Spleen (tissue), 11 donors: ENCODE measurements around the gene C11orf71. TPM values are rescaled to one million over a fixed set of nuclear protein-coding genes. Genes with fewer than 3 reads are reported as not detected.

ENCODE experiments used
- DNase-seq: peaks from one replicate; pipeline ENCODE4 v3.0.0-alpha.2; 2020
- H3K27ac ChIP-seq, 8 donors: fragments of 200-600 bp; sonication (generic) in 7 of 8; 1 replicate in 4 of 8; 2 replicates in 4 of 8; pipeline versions ENCODE4 v1.5.0 to v1.8.0; 2016 to 2021; ENCODE audit warnings: inconsistent platforms in 4 of 8, mild to moderate bottlenecking in 4 of 8, moderate library complexity in 1 of 8
- H3K27me3 ChIP-seq, 7 donors: fragments of 200-600 bp; sonication (generic) in 6 of 7; replicated peaks in 1 of 7; 1 replicate in 4 of 7; 2 replicates in 3 of 7; pipeline versions ENCODE4 v1.5.0 to v1.8.0; 2016 to 2021; ENCODE audit warnings: inconsistent platforms in 3 of 7, mild to moderate bottlenecking in 1 of 7
- H3K36me3 ChIP-seq, 6 donors: fragments of 200-600 bp; sonication (generic) in 5 of 6; 1 replicate in 4 of 6; 2 replicates in 2 of 6; pipeline versions ENCODE4 v1.5.0 to v1.8.0; 2016 to 2021; ENCODE audit warnings: inconsistent platforms in 2 of 6
- H3K4me1 ChIP-seq, 6 donors: fragments of 200-600 bp; sonication (generic) in 5 of 6; 1 replicate in 3 of 6; 2 replicates in 3 of 6; pipeline versions ENCODE4 v1.5.0 to v1.8.0; 2016 to 2021; ENCODE audit warnings: inconsistent platforms in 3 of 6
- H3K4me3 ChIP-seq, 8 donors: fragments of 200-600 bp; sonication (generic) in 7 of 8; 1 replicate in 4 of 8; 2 replicates in 4 of 8; pipeline versions ENCODE4 v1.5.0 to v1.8.0; 2016 to 2021; ENCODE audit warnings: inconsistent platforms in 4 of 8, mild to moderate bottlenecking in 4 of 8, moderate library complexity in 2 of 8
- H3K9me3 ChIP-seq, 8 donors: fragments of 200-600 bp; sonication (generic) in 7 of 8; 1 replicate in 4 of 8; 2 replicates in 4 of 8; pipeline versions ENCODE4 v1.5.0 to v1.8.0; 2016 to 2021; ENCODE audit warnings: inconsistent platforms in 4 of 8
- POLR2A ChIP-seq, 3 donors: fragments of 450-650 bp; IDR thresholded peaks; one replicate each; pipeline ENCODE4 v1.5.1; 2017; ENCODE audit warnings: antibody characterized with exemption in 3 of 3, mild to moderate bottlenecking in 1 of 3
- POLR2AphosphoS5 ChIP-seq, 3 donors: sonication (generic); formaldehyde crosslinking; IDR thresholded peaks; one replicate each; pipeline ENCODE4 v1.5.1; 2017; ENCODE audit warnings: antibody characterized with exemption in 3 of 3
- WGBS, 5 donors: extraction: QIAGEN DNeasy Blood & Tissue Kit in 3 of 5; methylation state at CpG; one replicate each; pipeline versions ENCODE4 v1.1.5 to v1.1.7; 2013 to 2018; 5-methylcytosine and 5-hydroxymethylcytosine counted together
- intact Hi-C: fragments of 100-400 bp; cut with DNase I; formaldehyde crosslinking; loops from one replicate; pipeline ENCODE4 v1.15.0; 2023; ENCODE audit warnings: low total_unique reads
- polyA plus RNA-seq, 3 donors: library from polyadenylated mRNA; stranded (reverse); fragments of 200-250 nt; gene quantifications; one replicate each; pipeline ENCODE4 v1.2.1, GENCODE V29; 2013
- total RNA-seq, 7 donors: library from RNA; depleted of rRNA in 3 of 7; stranded (reverse); fragments of >200 nt in 3 of 7; fragmentation: NEBNext Ultra II Directional in 4 of 7; extraction: Animal tissue kit (Norgen Biotek cat#: 25700) in 4 of 7; gene quantifications; one replicate each; pipeline versions ENCODE4 v1.1.0 to v1.2.1, GENCODE V29; 2016 to 2021
- TF ChIP-seq, protein P1 (sequence below), 11 experiments: fragments of 200-600 bp in 7 of 11; fragments of 450-650 bp in 4 of 11; sonication (generic) in 4 of 11; IDR thresholded peaks in 8 of 11; conservative IDR thresholded peaks in 3 of 11; 1 replicate in 7 of 11; 2 replicates in 4 of 11; pipeline versions ENCODE4 v1.4.0 to v1.8.0; 2016 to 2021; ENCODE audit warnings: antibody characterized with exemption in 11 of 11, inconsistent platforms in 4 of 11, mild to moderate bottlenecking in 1 of 11
- donor health status: healthy with polysubstance abuse.
- donor health status: DM: no; HTN: no; CAD: no; lungs with moderate emphysema.
- donor health status: DM: no; HTN: no; CAD: no.
- donor health status: Bipolar disorder and iron deficiency.
- donor health status: healthy.
- donor health status: DM: no; HTN: no; CAD: no.
- donor health status: DM: yes; HTN: yes; CAD: no.

The C11orf71 gene
- total and polyA plus RNA-seq, 10 donors, result 6.9 to 15.2 (median 11.1) TPM

DNA sequence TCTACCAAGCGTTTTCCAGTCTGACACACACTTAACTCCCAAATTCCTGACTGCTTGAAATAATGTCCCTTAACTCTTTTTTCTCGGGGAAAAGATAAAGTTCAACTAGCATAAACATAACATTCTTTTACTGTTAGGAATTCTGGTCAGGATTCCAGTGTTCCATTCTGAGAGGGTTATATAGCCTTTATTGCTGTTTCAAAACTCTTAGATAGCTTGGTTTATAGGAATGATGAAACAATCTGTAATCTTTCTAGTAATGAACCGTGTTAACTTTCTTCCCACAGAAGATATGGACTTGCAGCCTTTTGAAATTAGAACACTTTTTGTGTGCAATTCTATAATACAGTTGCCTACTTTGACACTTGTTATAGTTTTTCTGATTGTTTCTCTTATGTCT is 47.6 kb upstream of the C11orf71 start:
- TF ChIP-seq POLR2AphosphoS5 (IDR thresholded peaks at IDR 0.05) (no peak), POLR2A (IDR thresholded peaks at IDR 0.05) (no peak)
- TF ChIP-seq, protein P1, sequence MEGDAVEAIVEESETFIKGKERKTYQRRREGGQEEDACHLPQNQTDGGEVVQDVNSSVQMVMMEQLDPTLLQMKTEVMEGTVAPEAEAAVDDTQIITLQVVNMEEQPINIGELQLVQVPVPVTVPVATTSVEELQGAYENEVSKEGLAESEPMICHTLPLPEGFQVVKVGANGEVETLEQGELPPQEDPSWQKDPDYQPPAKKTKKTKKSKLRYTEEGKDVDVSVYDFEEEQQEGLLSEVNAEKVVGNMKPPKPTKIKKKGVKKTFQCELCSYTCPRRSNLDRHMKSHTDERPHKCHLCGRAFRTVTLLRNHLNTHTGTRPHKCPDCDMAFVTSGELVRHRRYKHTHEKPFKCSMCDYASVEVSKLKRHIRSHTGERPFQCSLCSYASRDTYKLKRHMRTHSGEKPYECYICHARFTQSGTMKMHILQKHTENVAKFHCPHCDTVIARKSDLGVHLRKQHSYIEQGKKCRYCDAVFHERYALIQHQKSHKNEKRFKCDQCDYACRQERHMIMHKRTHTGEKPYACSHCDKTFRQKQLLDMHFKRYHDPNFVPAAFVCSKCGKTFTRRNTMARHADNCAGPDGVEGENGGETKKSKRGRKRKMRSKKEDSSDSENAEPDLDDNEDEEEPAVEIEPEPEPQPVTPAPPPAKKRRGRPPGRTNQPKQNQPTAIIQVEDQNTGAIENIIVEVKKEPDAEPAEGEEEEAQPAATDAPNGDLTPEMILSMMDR (IDR thresholded peaks at IDR 0.05 in 8 of 11, conservative IDR thresholded peaks at IDR 0.05 in 3 of 11), result no peak
- WGBS, 5 donors, result 82 to 87% (median 84%) methylated on average over 3 of the region's 3 CpGs
- H3K4me3 ChIP-seq, result no peak overlapping the region
- H3K36me3 ChIP-seq, result peaks cover 3 to 89% (median 36%) of the 10 kb centered on the region in 6 donors
- no peak overlapping the region for H3K27ac ChIP-seq
- H3K4me1 ChIP-seq, result peaks cover 0 to 3% (median 0%) of the 10 kb centered on the region in 6 donors
- H3K9me3 ChIP-seq, result no peaks in the 10 kb centered on the region
- no peak for DNase-seq
- intact Hi-C loops, result no loop called here
- H3K27me3 ChIP-seq, result no peaks in the 10 kb centered on the region

DNA sequence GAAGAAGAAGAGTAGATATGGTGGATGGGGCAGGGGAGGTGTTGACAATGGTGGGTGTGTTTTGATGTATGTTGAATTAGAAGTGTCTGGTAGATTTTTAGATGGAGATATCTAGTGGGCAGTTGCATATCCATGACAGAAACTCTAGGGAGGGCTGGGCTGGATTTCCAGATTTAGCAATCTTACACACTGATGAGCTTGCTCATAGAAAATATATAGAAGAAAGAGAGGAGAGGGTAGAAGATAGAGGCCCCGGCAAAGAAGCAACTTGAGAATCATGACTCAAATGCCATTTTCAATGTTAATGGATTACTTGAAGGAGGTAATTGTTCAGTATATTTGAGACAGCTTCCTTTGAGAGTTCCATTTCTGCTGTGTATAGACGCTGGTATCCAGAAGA is 47.1 kb upstream of the C11orf71 start:
- no peak overlapping the region for H3K4me3 ChIP-seq
- H3K9me3 ChIP-seq, result no peaks in the 10 kb centered on the region
- 89 to 94% (median 92%) methylated on average over 2 of the region's 2 CpGs for WGBS, 5 donors
- TF ChIP-seq POLR2AphosphoS5 (IDR thresholded peaks at IDR 0.05) (no peak), POLR2A (IDR thresholded peaks at IDR 0.05) (no peak)
- TF ChIP-seq, protein P1 (IDR thresholded peaks at IDR 0.05 in 8 of 11, conservative IDR thresholded peaks at IDR 0.05 in 3 of 11), result no peak
- no peak overlapping the region for H3K27ac ChIP-seq
- no peaks in the 10 kb centered on the region for H3K27me3 ChIP-seq
- DNase-seq, result no peak
- H3K4me1 ChIP-seq, result peaks cover 0 to 4% (median 1%) of the 10 kb centered on the region in 6 donors
- peaks cover 3 to 84% (median 36%) of the 10 kb centered on the region in 6 donors for H3K36me3 ChIP-seq
- intact Hi-C loops, result no loop called here

GRCh38 chr11:114442536-114442935 is 42.2 kb upstream of the C11orf71 start:
- peaks cover 0 to 37% (median 10%) of the 10 kb centered on the region in 6 donors for H3K36me3 ChIP-seq
- H3K27ac ChIP-seq, result peak overlapping the region in 1 of 8 donors; percentile 90
- no peak for DNase-seq
- H3K9me3 ChIP-seq, result no peaks in the 10 kb centered on the region
- intact Hi-C loops, result no loop called here
- H3K4me3 ChIP-seq, result no peak overlapping the region
- peaks cover 4 to 38% (median 32%) of the 10 kb centered on the region in 6 donors for H3K4me1 ChIP-seq
- TF ChIP-seq POLR2A (IDR thresholded peaks at IDR 0.05) (no peak), POLR2AphosphoS5 (IDR thresholded peaks at IDR 0.05) (no peak)
- TF ChIP-seq, protein P1 (IDR thresholded peaks at IDR 0.05 in 8 of 11, conservative IDR thresholded peaks at IDR 0.05 in 3 of 11), result no peak
- 89 to 100% (median 95%) methylated on average over 1 of the region's 1 CpG for WGBS, 5 donors
- no peaks in the 10 kb centered on the region for H3K27me3 ChIP-seq

DNA sequence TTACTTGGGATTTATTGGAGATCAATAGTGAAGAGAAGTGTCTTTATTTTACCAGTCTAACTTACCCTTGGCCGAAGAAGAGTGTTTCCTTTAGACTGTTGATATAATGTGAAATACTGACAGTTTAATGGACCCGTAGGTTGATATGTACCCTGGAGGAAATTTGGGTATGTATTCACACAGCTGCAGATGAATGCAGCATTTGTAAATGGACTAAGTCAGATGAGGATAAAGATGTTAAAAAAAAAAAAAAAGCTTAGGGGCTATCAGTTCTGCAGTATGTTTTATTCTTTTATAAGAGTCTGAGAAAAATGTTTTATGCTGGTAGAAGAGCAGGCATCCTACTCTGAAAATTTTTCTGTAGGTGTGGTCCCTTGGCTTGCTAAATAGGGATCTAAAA is 41.6 kb upstream of the C11orf71 start:
- no peaks in the 10 kb centered on the region for H3K27me3 ChIP-seq
- intact Hi-C loops, result no loop called here
- DNase-seq, result no peak
- H3K27ac ChIP-seq, result peak overlapping the region in 7 of 8 donors; percentile 21 to 90 (median 86)
- H3K9me3 ChIP-seq, result no peaks in the 10 kb centered on the region
- TF ChIP-seq, protein P1 (IDR thresholded peaks at IDR 0.05 in 8 of 11, conservative IDR thresholded peaks at IDR 0.05 in 3 of 11), result no peak
- no peak for TF ChIP-seq POLR2AphosphoS5 (IDR thresholded peaks at IDR 0.05)
- TF ChIP-seq POLR2A (IDR thresholded peaks at IDR 0.05), result no peak
- peaks cover 4 to 38% (median 32%) of the 10 kb centered on the region in 6 donors for H3K4me1 ChIP-seq
- WGBS, 5 donors, result 54 to 84% (median 80%) methylated on average over 2 of the region's 2 CpGs
- peak overlapping the region in 1 of 8 donors; percentile 95 for H3K4me3 ChIP-seq
- peaks cover 0 to 32% (median 10%) of the 10 kb centered on the region in 6 donors for H3K36me3 ChIP-seq
